DND-41 (cell line): Measurements from ENCODE around the gene USP44.
A peak's percentile ranks its signal among the peaks of the same experiment; 100 is the strongest.

Experiments used
- ATAC-seq: fragments of 200-7000 bp; cut with Tn5 transposase; 3 replicates; pipeline ENCODE4 v1.9.1; 2021; ENCODE audit warnings: low read depth; ENCODE audit not compliant: insufficient read depth
- DNase-seq: peaks from one replicate; pipeline ENCODE4 v3.0.0-alpha.2; 2020
- H2AFZ ChIP-seq: 2 replicates; pipeline ENCODE4 v1.6.0; 2012; ENCODE audit warnings: low read depth, low read length
- H3K27ac ChIP-seq: 2 replicates; pipeline ENCODE4 v1.5.1; 2012; ENCODE audit warnings: low read length, inconsistent platforms
- H3K27me3 ChIP-seq: fragments of 200-600 bp; sonication (generic); 2 replicates; pipeline ENCODE4 v1.6.0; 2012; ENCODE audit warnings: low read length, mild to moderate bottlenecking, inconsistent platforms; ENCODE audit not compliant: insufficient read depth, poor library complexity
- H3K36me3 ChIP-seq: 2 replicates; pipeline ENCODE4 v1.5.1; 2012; ENCODE audit warnings: low read length, inconsistent platforms; ENCODE audit not compliant: insufficient read depth
- H3K4me1 ChIP-seq: 2 replicates; pipeline ENCODE4 v1.5.1; 2012; ENCODE audit warnings: mild to moderate bottlenecking, low read length; ENCODE audit not compliant: insufficient read depth
- H3K4me2 ChIP-seq: 2 replicates; pipeline ENCODE4 v1.6.0; 2012; ENCODE audit warnings: mild to moderate bottlenecking, moderate library complexity, low read length, inconsistent platforms; ENCODE audit not compliant: insufficient read depth
- H3K4me3 ChIP-seq, 2 experiments: fragments of 200-600 bp in 1 of 2; shearing (Covaris generic) in 1 of 2; 2 replicates each; pipeline ENCODE4 v1.5.1; 2012 to 2016; ENCODE audit warnings: inconsistent platforms in 2 of 2, low read length in 2 of 2, mild to moderate bottlenecking in 2 of 2, low read depth in 1 of 2, moderate library complexity in 1 of 2
- H3K79me2 ChIP-seq: 2 replicates; pipeline ENCODE4 v1.6.0; 2012; ENCODE audit warnings: low read length, inconsistent platforms; ENCODE audit not compliant: insufficient read depth
- H3K9ac ChIP-seq: 2 replicates; pipeline ENCODE4 v1.6.0; 2012; ENCODE audit warnings: low read depth, mild to moderate bottlenecking, inconsistent platforms, low read length, moderate library complexity
- H3K9me3 ChIP-seq: 2 replicates; pipeline ENCODE4 v1.5.1; 2012; ENCODE audit warnings: low read length, moderate library complexity, mild to moderate bottlenecking, inconsistent platforms; ENCODE audit not compliant: insufficient read depth, severe bottlenecking
- H4K20me1 ChIP-seq: 2 replicates; pipeline ENCODE4 v1.6.0; 2012; ENCODE audit warnings: low read length; ENCODE audit not compliant: insufficient read depth
- CTCF ChIP-seq: IDR thresholded peaks from 2 replicates; pipeline ENCODE4 v1.5.1; 2012; ENCODE audit warnings: borderline replicate concordance, low read length, moderate library complexity, mild to moderate bottlenecking; ENCODE audit not compliant: poor library complexity, severe bottlenecking; ENCODE audit errors: extremely low read depth
- EZH2 ChIP-seq: IDR thresholded peaks from 3 replicates; pipeline ENCODE4 v1.6.1; 2012; ENCODE audit warnings: borderline replicate concordance, low read depth, mild to moderate bottlenecking, moderate library complexity, low read length, inconsistent platforms; ENCODE audit not compliant: severe bottlenecking

USP44 gene

GRCh38 chr12:95545731-95546490 is 5.4 kb downstream of the USP44 start:
- Histone ChIP-seq H3K4me1 (peaks cover 48% of the 10 kb centered on the region), H3K4me3 (no peak overlapping the region), H3K27me3 (no peaks in the 10 kb centered on the region), H3K9ac (0 out of 2 replicates have a peak overlapping the region, but pooled peaks have one; percentile 92), H3K9me3 (peaks cover 5% of the 10 kb centered on the region), H2AFZ (no peak overlapping the region), H3K36me3 (peaks cover 2% of the 10 kb centered on the region), H3K27ac (no peak overlapping the region), H3K79me2 (peaks cover 85% of the 10 kb centered on the region), H3K4me2 (peak overlapping the region; percentile 75), H4K20me1 (no peaks in the 10 kb centered on the region)
- no peak for ATAC-seq
- TF ChIP-seq CTCF, result no peak
- no peak for TF ChIP-seq EZH2
- DNase-seq, result no peak

- H3K9me3 ChIP-seq, result peaks cover 5% of the 10 kb centered on the region
- no peak overlapping the region for H3K9ac ChIP-seq
- H3K4me2 ChIP-seq, result peak overlapping the region; percentile 75
- TF ChIP-seq EZH2 (no peak), CTCF (no peak)
- peaks cover 2% of the 10 kb centered on the region for H3K36me3 ChIP-seq
- no peak overlapping the region for H3K27ac ChIP-seq
- H3K4me1 ChIP-seq, result peaks cover 42% of the 10 kb centered on the region
- H3K79me2 ChIP-seq, result peaks cover 84% of the 10 kb centered on the region
- no peak for DNase-seq
- no peaks in the 10 kb centered on the region for H4K20me1 ChIP-seq
- H2AFZ ChIP-seq, result no peak overlapping the region
- no peak for ATAC-seq
- H3K27me3 ChIP-seq, result no peaks in the 10 kb centered on the region
- no peak overlapping the region for H3K4me3 ChIP-seq
These were observed 6.0 kb downstream of the USP44 start for GRCh38 chr12:95545303-95545702.

- no peak for TF ChIP-seq CTCF
- no peak for TF ChIP-seq EZH2
- peaks cover 4% of the 10 kb centered on the region; the same call in 1 of the 2 replicates for H4K20me1 ChIP-seq
- ATAC-seq, result no peak
- H3K4me1 ChIP-seq, result peaks cover 36% of the 10 kb centered on the region
- H3K9ac ChIP-seq, result no peak overlapping the region
- no peaks in the 10 kb centered on the region for H3K27me3 ChIP-seq
- H3K4me2 ChIP-seq, result no peak overlapping the region
- H3K9me3 ChIP-seq, result peaks cover 5% of the 10 kb centered on the region
- DNase-seq, result no peak
- no peak overlapping the region for H3K4me3 ChIP-seq
- H3K27ac ChIP-seq, result no peak overlapping the region
- peaks cover 83% of the 10 kb centered on the region for H3K79me2 ChIP-seq
- peaks cover 2% of the 10 kb centered on the region for H3K36me3 ChIP-seq
- H2AFZ ChIP-seq, result no peak overlapping the region
These were observed 6.5 kb downstream of the USP44 start for GRCh38 chr12:95544756-95545155.
